ENCODE results near the gene GDF15. TPM values are rescaled to one million over a fixed set of nuclear protein-coding genes. Genes with fewer than 3 reads are reported as not detected.
"Not testable (repeated sequence)": the region's sequence is repeated elsewhere in the genome, so short reads cannot be mapped to it uniquely, and the experiment has no call there.

GDF15 gene
- total RNA-seq, 1 experiment from 2014 or later, result 5.1 TPM

GRCh38 chr19:18392417-18392816 lies 6.5 kb downstream of the GDF15 start:
- peak; percentile 82 for DNase-seq (ENCODE audit: low read depth)

GRCh38 chr19:18392926-18393325 lies 7.0 kb downstream of the GDF15 start:
- DNase-seq (ENCODE audit: low read depth), result no peak

- DNase-seq (ENCODE audit: low read depth), result no peak
These were observed 7.9 kb downstream of the GDF15 start for GRCh38 chr19:18393836-18394235.

GRCh38 chr19:18396471-18397241 lies 10.7 kb downstream of the GDF15 start:
- no peak for DNase-seq (ENCODE audit: low read depth)

GRCh38 chr19:18397242-18398202 lies 11.6 kb downstream of the GDF15 start, which contains the start of gene LRRC25:
Gene LRRC25 (minus strand): TSS chr19:18397622. CDS start chr19:18396963, 659 bp downstream.
- no peak for DNase-seq (ENCODE audit: low read depth)

- peak; percentile 31 for DNase-seq (ENCODE audit: low read depth)
These were observed 13.1 kb downstream of the GDF15 start for GRCh38 chr19:18399008-18399407.

GRCh38 chr19:18401580-18402112 lies 15.7 kb downstream of the GDF15 start:
- no peak for DNase-seq (ENCODE audit: low read depth)

- DNase-seq (ENCODE audit: low read depth), result not testable (repeated sequence)
These were observed 16.7 kb downstream of the GDF15 start for GRCh38 chr19:18402455-18403248.

GRCh38 chr19:18405754-18406153 lies 19.8 kb downstream of the GDF15 start:
- not testable (repeated sequence) for DNase-seq (ENCODE audit: low read depth)

- DNase-seq (ENCODE audit: low read depth), result no peak
These were observed 20.8 kb downstream of the GDF15 start for GRCh38 chr19:18406749-18407148.

- peak; percentile 53 for DNase-seq (ENCODE audit: low read depth)
These were observed 22.1 kb downstream of the GDF15 start for GRCh38 chr19:18408053-18408476.

- DNase-seq (ENCODE audit: low read depth), result no peak
These were observed 26.8 kb downstream of the GDF15 start for GRCh38 chr19:18412610-18413239.

GRCh38 chr19:18414504-18415177 lies 28.7 kb downstream of the GDF15 start:
- DNase-seq (ENCODE audit: low read depth), result peak; percentile 69

GRCh38 chr19:18415178-18415867 lies 29.4 kb downstream of the GDF15 start:
- peak; percentile 80 for DNase-seq (ENCODE audit: low read depth)

- peak; percentile 93 for DNase-seq (ENCODE audit: low read depth)
These were observed 30.9 kb downstream of the GDF15 start for GRCh38 chr19:18416778-18417249.

- DNase-seq (ENCODE audit: low read depth), result peak; percentile 91
These were observed 31.5 kb downstream of the GDF15 start for GRCh38 chr19:18417250-18418028.

- no peak for DNase-seq (ENCODE audit: low read depth)
These were observed 32.1 kb downstream of the GDF15 start for GRCh38 chr19:18418029-18418482.

- no peak for DNase-seq (ENCODE audit: low read depth)
These were observed 32.7 kb downstream of the GDF15 start for GRCh38 chr19:18418483-18419194.
